K562 (cell line): ENCODE data around the gene AMH. TPM values are rescaled to one million over a fixed set of nuclear protein-coding genes. Genes with fewer than 3 reads are reported as not detected.

ENCODE experiments used
- ARID1B ChIP-seq: fragments of 450-650 bp; IDR thresholded peaks from 2 replicates; pipeline ENCODE4 v1.6.1; 2016; ENCODE audit warnings: antibody characterized with exemption, mild to moderate bottlenecking, inconsistent platforms
- CEBPG ChIP-seq, 3 experiments: fragments of 200-800 bp in 1 of 3; sonication (Bioruptor generic) in 1 of 3; sonication (generic) in 1 of 3; formaldehyde crosslinking in 1 of 3; IDR thresholded peaks in 2 of 3; conservative IDR thresholded peaks in 1 of 3; 2 replicates each; pipeline versions ENCODE4 v1.6.1 to v1.8.0; 2016 to 2022; ENCODE audit warnings: missing compliant biosample characterization in 2 of 3, missing genetic modification characterization in 2 of 3, mild to moderate bottlenecking in 1 of 3, missing genetic modification reagents in 1 of 3
- DDX20 ChIP-seq: fragments of 450-650 bp; IDR thresholded peaks from 2 replicates; pipeline ENCODE4 v1.6.1; 2016; ENCODE audit warnings: missing genetic modification characterization, low read depth, mild to moderate bottlenecking, missing compliant biosample characterization, moderate library complexity
- GABPA ChIP-seq: fragments of 200-800 bp; sonication (Bioruptor generic); conservative IDR thresholded peaks from 2 replicates; pipeline ENCODE4 v1.6.1; 2016; ENCODE audit warnings: low read depth, missing genetic modification characterization, missing compliant biosample characterization
- HDAC6 ChIP-seq: IDR thresholded peaks from 2 replicates; pipeline ENCODE4 v1.6.1; 2012; ENCODE audit warnings: low read depth, mild to moderate bottlenecking, control low read depth, inconsistent platforms, low read length, moderate library complexity
- ILK ChIP-seq: fragments of 450-650 bp; IDR thresholded peaks from 2 replicates; pipeline ENCODE4 v1.6.1; 2016; ENCODE audit warnings: missing genetic modification characterization, low read depth, mild to moderate bottlenecking, missing compliant biosample characterization, moderate library complexity, borderline replicate concordance
- KLF13 ChIP-seq: fragments of 450-650 bp; IDR thresholded peaks from 2 replicates; pipeline ENCODE4 v1.6.1; 2016; ENCODE audit warnings: missing genetic modification characterization, low read depth, mild to moderate bottlenecking, missing compliant biosample characterization, moderate library complexity, borderline replicate concordance
- PHF21A ChIP-seq: fragments of 450-650 bp; IDR thresholded peaks from 2 replicates; pipeline ENCODE4 v1.6.1; 2017; ENCODE audit warnings: low read depth, borderline replicate concordance
- PHF8 ChIP-seq: fragments of 200-600 bp; sonication (generic); IDR thresholded peaks from 2 replicates; pipeline ENCODE4 v1.6.1; 2012; ENCODE audit warnings: mixed run types, mild to moderate bottlenecking, inconsistent platforms, low read length, moderate library complexity, borderline replicate concordance
- RBM14 ChIP-seq: fragments of 200-400 bp; formaldehyde crosslinking; IDR thresholded peaks from 2 replicates; pipeline ENCODE4 v1.6.1; 2018; ENCODE audit warnings: low read depth, mild to moderate bottlenecking, low read length, moderate library complexity, borderline replicate concordance; ENCODE audit not compliant: insufficient read depth
- SIX5 ChIP-seq, 2 experiments: IDR thresholded peaks; 2 replicates each; pipeline ENCODE4 v1.6.1; 2011; ENCODE audit warnings: low read length in 2 of 2, borderline replicate concordance in 1 of 2, low read depth in 1 of 2, mild to moderate bottlenecking in 1 of 2, moderate library complexity in 1 of 2; ENCODE audit not compliant: insufficient read depth in 1 of 2
- SNAPC5 ChIP-seq: fragments of 250-450 bp; sonication (Bioruptor Pico); IDR thresholded peaks from 2 replicates; pipeline ENCODE4 v1.8.0; 2021; ENCODE audit warnings: moderate library complexity, mild to moderate bottlenecking, inconsistent platforms
- SRSF1 ChIP-seq: fragments of 200-400 bp; formaldehyde crosslinking; IDR thresholded peaks from 2 replicates; pipeline ENCODE4 v1.6.1; 2017; ENCODE audit warnings: mild to moderate bottlenecking, low read depth, low read length, moderate library complexity
- TEAD4 ChIP-seq, 2 experiments: sonication (generic) in 1 of 2; formaldehyde crosslinking in 1 of 2; IDR thresholded peaks; 2 replicates each; pipeline versions ENCODE4 v1.6.1 to v1.8.0; 2012 to 2022; ENCODE audit warnings: borderline replicate concordance in 1 of 2, inconsistent platforms in 1 of 2, low read length in 1 of 2, mild to moderate bottlenecking in 1 of 2, missing genetic modification reagents in 1 of 2
- THAP7 ChIP-seq: fragments of 250-450 bp; sonication (Bioruptor Pico); IDR thresholded peaks from 2 replicates; pipeline ENCODE4 v1.5.0; 2021
- TOE1 ChIP-seq, 2 experiments: fragments of 450-650 bp in 1 of 2; sonication (generic) in 1 of 2; formaldehyde crosslinking in 1 of 2; IDR thresholded peaks; 2 replicates each; pipeline versions ENCODE4 v1.7.1 to v1.8.0; 2016 to 2022; ENCODE audit warnings: borderline replicate concordance in 2 of 2, mild to moderate bottlenecking in 2 of 2, antibody characterized with exemption in 1 of 2, inconsistent platforms in 1 of 2, low read depth in 1 of 2, missing genetic modification reagents in 1 of 2, moderate library complexity in 1 of 2
- VEZF1 ChIP-seq: fragments of 200-800 bp; sonication (Bioruptor generic); IDR thresholded peaks from 2 replicates; pipeline ENCODE4 v1.6.1; 2017; ENCODE audit warnings: missing genetic modification characterization, missing compliant biosample characterization
- ZKSCAN8 ChIP-seq: fragments of 200-800 bp; sonication (Bioruptor generic); IDR thresholded peaks from 2 replicates; pipeline ENCODE4 v1.6.1; 2016; ENCODE audit warnings: missing genetic modification characterization, missing compliant biosample characterization
- ZNF224 ChIP-seq: sonication (generic); formaldehyde crosslinking; IDR thresholded peaks from 2 replicates; pipeline ENCODE4 v1.8.0; 2022; ENCODE audit warnings: mild to moderate bottlenecking, missing genetic modification reagents
- ZNF644 ChIP-seq: fragments of 200-800 bp; sonication (Bioruptor generic); IDR thresholded peaks from 2 replicates; pipeline ENCODE4 v1.6.1; 2016; ENCODE audit warnings: low read depth, missing genetic modification characterization, missing compliant biosample characterization
- ZNF79 ChIP-seq: fragments of 250-450 bp; sonication (Bioruptor Pico); IDR thresholded peaks from 2 replicates; pipeline ENCODE4 v1.4.0; 2020; ENCODE audit warnings: low read depth, mild to moderate bottlenecking, moderate library complexity
- polyA plus RNA-seq, 8 experiments: library from polyadenylated mRNA; depleted of rRNA in 4 of 8; stranded (reverse) in 5 of 8; unstranded in 3 of 8; fragments of >200 nt; fragmentation: Nextera tagmentation in 2 of 8; fragmentation: Illumina TruSeq in 1 of 8; extraction: Ambion mirVana in 2 of 8; extraction: Trizol in 1 of 8; gene quantifications; 2 replicates each; pipeline versions ENCODE4 v1.2.1 to v1.2.3, GENCODE V29; 2011 to 2014; ENCODE audit warnings: inconsistent platforms in 1 of 8, missing spikeins in 1 of 8
- total RNA-seq, 7 experiments: library from RNA; depleted of rRNA in 6 of 7; stranded (reverse); fragments of >200 nt in 6 of 7; fragmentation: Illumina TruSeq in 2 of 7; extraction: Trizol in 2 of 7; gene quantifications; 2 replicates each; pipeline versions ENCODE4 v1.2.1 to v1.2.3, GENCODE V29; 2011 to 2021; ENCODE audit warnings: low replicate concordance in 1 of 7

Gene AMH
- total and polyA plus RNA-seq, 9 of the 15 experiments (the other 6 are each of a cell fraction or from before 2014, with no cell fraction given), result 0.29 to 27.4 (median 2.6) TPM; not detected in 2

DNA sequence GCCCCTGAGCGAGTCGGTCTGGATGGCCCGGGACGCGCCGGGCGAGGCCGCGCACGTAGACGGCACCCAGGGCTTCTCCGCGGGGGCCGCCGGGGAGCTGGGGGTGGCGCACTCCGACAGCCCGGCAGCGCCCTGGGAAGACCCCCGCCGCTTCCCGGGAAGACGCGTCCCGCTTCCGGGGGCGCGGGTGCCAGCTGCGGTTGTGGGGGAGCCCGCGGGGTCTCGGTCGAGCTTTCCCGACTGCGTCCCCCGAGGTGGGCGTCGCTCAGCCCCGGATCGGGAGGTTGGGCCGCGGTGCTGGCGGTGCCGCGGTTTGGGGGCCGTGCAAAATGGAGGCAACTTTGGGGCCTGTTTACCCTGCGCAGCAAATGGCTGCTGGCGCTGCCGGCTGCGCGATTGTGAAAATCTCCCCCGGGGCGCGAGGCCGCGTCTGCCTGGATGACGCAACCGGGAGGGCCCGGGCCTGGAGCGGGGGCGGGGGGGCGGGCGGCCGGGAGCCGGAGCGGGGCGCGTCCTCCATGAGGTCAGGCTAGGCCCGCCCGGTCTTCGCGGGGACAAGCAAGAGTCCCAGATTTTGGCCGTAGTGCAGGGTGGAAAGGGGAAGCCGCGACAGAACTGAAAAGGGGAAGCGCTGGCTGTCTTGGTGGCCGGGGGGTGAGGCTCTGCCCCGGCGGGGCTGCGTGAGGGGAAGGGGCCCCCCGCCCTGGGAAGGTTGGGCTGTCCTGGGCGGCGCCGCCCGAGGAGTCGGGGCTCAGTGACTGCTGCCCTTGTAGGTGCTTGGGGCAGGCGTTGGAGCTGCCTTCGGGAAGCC lies 21.5 kb downstream of the AMH start (continued):
- TF ChIP-seq ZKSCAN8 (CRISPR knock-in tag) (no peak), CEBPG (CRISPR knock-in tag; IDR thresholded peaks at IDR 0.05) (peak; percentile 89), CEBPG (tag; conservative IDR thresholded peaks at IDR 0.05 in 1 of 2, IDR thresholded peaks at IDR 0.05 in 1 of 2) (peak; percentile 97 to 98), THAP7 (CRISPR knock-in tag) (0 out of 2 replicates have a peak, but pooled peaks have one; percentile 15), ARID1B (no peak), KLF13 (tag) (no peak), TOE1 (IDR thresholded peaks at IDR 0.05; ENCODE audit: borderline replicate concordance) (no peak), TOE1 (CRISPR knock-in tag; IDR thresholded peaks at IDR 0.05; ENCODE audit: borderline replicate concordance, low read depth) (peak; percentile 37; the same call in 1 of the 2 replicates), HDAC6 (no peak), TEAD4 (IDR thresholded peaks at IDR 0.05; ENCODE audit: low read length) (peak; percentile 64; the same call in 1 of the 2 replicates), TEAD4 (CRISPR knock-in tag; IDR thresholded peaks at IDR 0.05; ENCODE audit: borderline replicate concordance) (no peak), ZNF224 (CRISPR knock-in tag) (no peak), GABPA (no peak), PHF8 (peak; percentile 30; the same call in 1 of the 2 replicates), DDX20 (tag) (no peak), SNAPC5 (CRISPR knock-in tag) (no peak), RBM14 (0 out of 2 replicates have a peak, but pooled peaks have one; percentile 65), ZNF79 (CRISPR knock-in tag) (no peak), VEZF1 (peak; percentile 94), SRSF1 (no peak), PHF21A (no peak), ZNF644 (tag) (no peak), SIX5 (IDR thresholded peaks at IDR 0.05; ENCODE audit: borderline replicate concordance in 1 of 2, insufficient read depth in 1 of 2, low read depth in 1 of 2, low read length in 2 of 2) (no peak), ILK (no peak)
